NB4 (cell line): ENCODE results near the gene HOXC10.

Source experiments
- MYC ChIP-seq: IDR thresholded peaks from 2 replicates; pipeline ENCODE4 v1.6.1; 2011; ENCODE audit warnings: low read depth, low read length
- POLR2A ChIP-seq: IDR thresholded peaks from 2 replicates; pipeline ENCODE4 v1.6.1; 2011; ENCODE audit warnings: mild to moderate bottlenecking; ENCODE audit not compliant: insufficient read length; ENCODE audit errors: extremely low read depth
- TF ChIP-seq, protein P1 (sequence below): IDR thresholded peaks from one replicate; pipeline ENCODE4 v1.5.1; 2012; ENCODE audit warnings: low read depth, low read length
- TF ChIP-seq, protein P2 (sequence below): IDR thresholded peaks from 2 replicates; pipeline ENCODE4 v1.6.1; 2011; ENCODE audit warnings: low read depth, low read length

DNA sequence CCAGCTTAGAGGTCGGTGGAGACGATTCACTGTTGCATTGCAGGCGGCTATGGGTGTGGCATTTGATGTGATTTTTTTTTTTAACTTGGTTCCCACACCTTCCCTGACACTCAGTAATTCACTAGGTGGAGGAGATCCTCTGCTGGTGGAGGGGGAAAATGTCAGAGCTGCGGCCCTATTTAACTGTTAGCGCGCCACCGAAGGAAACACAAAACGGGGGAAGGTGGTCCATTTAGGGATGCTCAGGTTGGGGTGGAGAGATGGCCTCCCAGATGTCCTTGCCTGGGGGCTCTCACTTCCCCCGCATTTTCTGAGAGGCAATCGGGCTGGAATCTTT is 34.5 kb upstream of the HOXC10 start:
- TF ChIP-seq, protein P1, sequence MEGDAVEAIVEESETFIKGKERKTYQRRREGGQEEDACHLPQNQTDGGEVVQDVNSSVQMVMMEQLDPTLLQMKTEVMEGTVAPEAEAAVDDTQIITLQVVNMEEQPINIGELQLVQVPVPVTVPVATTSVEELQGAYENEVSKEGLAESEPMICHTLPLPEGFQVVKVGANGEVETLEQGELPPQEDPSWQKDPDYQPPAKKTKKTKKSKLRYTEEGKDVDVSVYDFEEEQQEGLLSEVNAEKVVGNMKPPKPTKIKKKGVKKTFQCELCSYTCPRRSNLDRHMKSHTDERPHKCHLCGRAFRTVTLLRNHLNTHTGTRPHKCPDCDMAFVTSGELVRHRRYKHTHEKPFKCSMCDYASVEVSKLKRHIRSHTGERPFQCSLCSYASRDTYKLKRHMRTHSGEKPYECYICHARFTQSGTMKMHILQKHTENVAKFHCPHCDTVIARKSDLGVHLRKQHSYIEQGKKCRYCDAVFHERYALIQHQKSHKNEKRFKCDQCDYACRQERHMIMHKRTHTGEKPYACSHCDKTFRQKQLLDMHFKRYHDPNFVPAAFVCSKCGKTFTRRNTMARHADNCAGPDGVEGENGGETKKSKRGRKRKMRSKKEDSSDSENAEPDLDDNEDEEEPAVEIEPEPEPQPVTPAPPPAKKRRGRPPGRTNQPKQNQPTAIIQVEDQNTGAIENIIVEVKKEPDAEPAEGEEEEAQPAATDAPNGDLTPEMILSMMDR: no peak
- TF ChIP-seq, protein P2, sequence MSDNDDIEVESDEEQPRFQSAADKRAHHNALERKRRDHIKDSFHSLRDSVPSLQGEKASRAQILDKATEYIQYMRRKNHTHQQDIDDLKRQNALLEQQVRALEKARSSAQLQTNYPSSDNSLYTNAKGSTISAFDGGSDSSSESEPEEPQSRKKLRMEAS: no peak
- TF ChIP-seq POLR2A (no peak), MYC (no peak)
